CD4-positive, alpha-beta T cell treated with Interleukin-15 for 1 hour (primary cell): Measurements from ENCODE around the gene C1QTNF12.

Experiments
- DNase-seq: peaks from one replicate; pipeline ENCODE4 v3.0.0-alpha.2; 2020

C1QTNF12 gene

DNA sequence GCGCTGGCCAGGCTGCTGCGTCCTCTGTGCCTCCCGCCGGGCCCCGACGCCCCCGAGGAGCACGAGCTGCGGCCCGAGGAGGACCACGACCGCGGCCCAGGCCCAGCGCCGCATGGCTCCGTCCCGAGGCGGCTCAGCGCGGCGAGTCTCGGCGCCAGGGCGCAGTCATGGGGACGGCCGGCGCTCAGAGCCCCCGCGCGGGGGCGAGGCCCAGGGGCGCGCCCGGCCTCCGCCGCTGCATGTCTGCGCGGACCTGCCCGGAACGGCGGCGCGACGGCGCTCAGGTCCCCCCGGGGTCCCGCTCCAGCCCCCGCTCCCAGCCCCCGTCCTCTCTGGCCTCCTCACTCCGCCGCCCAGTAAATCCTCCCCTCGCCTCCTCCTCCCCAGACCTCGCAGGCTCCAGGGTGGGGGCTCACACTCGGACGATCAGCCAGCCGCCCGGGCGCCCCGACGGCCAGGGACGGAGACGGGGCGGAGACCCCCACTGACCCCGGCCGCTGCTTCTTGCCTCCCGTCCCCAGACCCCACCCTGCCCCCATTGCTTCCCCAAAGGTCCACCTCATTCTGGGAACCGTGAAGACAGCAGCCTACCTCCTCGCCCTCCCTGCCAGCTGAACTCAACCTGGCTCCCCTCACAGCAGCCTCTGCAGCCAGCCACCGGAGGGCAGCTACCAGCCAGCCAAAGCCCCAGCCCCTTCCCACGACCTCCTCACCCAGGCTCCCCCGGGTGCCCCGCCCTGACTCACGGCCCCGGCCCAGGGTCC is at the start of gene C1QTNF12:
Gene C1QTNF12, minus strand, starts transcription at position 146 of the 764 bp plus-strand sequence. Its CDS starts 32 bp downstream, at position 114.
- DNase-seq, result no peak

DNA sequence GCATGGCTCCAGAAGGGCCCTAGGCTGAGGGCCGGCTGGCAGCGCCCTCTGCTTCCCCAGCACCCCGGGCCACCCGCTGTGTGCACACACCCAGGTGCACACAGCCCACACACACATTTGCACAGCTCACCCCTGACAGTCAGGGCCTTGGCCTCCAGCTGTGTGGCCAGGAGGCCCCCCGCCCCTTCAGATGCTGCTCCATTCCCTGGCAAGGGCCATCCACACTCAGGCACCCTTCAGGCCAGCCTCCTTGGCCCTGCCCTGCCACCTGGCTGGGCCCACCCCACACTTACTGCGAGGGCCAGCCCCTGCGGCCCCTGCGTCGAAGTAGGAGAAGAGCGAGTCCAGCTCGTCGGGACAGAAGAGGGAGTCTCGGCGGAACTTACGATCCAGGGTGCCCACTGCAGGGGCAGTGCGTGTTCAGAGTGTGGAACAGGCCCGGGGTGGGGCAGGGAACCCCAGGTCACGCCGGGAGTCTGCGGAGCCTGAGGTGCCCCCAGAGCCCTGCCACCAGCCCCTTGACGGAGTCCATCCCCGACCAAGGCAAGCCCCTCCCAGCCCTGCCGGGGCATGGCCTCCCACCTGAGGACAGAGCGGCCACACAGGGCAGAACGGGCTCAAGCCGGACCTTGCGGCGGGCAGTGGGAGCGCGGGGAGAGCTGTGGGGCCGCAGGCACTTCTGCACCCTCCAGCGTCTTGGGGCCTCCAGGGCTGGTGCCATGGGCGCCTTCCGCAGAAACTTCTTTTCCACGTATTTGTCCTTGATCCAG is 48.8 kb upstream of the C1QTNF12 start:
- no peak for DNase-seq

DNA sequence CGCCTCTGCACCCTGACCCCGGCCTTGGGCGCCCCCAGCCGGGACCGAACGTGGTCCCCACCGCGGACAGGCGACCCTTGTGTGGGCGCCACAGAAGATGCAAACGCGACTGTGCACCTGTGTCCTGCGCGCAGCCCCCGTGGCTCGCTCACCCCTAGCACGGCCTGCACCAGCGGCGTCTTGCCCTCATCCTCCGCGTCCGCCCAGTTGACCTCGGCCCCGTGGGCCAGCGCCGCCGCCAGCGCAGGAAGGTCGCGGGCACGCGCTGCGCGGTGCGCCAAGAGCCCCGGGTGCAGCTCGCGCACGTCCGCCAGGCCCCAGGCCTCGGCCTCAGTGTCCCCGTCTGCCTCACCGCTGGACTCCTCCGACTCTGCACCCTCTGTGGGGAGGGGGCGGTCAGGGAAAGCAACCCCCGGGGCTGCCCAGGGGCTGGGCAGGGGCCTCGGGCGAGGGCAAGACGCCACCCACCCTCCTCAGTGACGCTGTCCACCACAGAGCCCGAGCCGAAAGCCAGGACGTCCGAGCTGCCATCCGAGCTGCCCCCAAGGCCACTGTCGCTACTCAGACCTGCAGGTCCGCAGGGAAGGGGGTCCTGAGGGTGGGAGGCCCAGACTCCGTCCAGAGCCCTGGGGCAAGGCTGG is 47.8 kb upstream of the C1QTNF12 start:
- DNase-seq, result no peak

GRCh38 chr1:1293263-1294249 is 47.0 kb upstream of the C1QTNF12 start:
- DNase-seq, result no peak

DNA sequence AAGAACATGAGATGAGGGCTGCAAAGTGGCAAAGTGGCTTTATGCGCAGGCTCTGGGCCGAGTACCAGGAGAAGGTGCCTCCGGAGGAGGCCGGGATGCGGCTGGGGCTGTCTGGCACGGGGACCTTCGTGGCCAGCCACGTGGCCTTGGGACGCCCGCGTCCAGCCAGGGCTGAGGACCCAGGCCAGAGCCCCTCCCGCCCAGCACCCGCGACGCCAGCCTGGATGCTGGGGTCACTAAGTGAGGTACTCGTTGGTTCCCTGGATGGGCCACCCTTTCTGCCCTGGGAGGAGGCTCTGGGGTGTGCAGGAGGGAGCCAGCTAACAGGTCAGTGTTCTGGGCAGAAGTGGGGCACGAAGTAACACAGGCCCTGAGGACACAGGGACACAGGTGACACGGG is 46.3 kb upstream of the C1QTNF12 start:
- DNase-seq, result no peak

- DNase-seq, result no peak
These were observed 45.9 kb upstream of the C1QTNF12 start for GRCh38 chr1:1292442-1292779.

DNA sequence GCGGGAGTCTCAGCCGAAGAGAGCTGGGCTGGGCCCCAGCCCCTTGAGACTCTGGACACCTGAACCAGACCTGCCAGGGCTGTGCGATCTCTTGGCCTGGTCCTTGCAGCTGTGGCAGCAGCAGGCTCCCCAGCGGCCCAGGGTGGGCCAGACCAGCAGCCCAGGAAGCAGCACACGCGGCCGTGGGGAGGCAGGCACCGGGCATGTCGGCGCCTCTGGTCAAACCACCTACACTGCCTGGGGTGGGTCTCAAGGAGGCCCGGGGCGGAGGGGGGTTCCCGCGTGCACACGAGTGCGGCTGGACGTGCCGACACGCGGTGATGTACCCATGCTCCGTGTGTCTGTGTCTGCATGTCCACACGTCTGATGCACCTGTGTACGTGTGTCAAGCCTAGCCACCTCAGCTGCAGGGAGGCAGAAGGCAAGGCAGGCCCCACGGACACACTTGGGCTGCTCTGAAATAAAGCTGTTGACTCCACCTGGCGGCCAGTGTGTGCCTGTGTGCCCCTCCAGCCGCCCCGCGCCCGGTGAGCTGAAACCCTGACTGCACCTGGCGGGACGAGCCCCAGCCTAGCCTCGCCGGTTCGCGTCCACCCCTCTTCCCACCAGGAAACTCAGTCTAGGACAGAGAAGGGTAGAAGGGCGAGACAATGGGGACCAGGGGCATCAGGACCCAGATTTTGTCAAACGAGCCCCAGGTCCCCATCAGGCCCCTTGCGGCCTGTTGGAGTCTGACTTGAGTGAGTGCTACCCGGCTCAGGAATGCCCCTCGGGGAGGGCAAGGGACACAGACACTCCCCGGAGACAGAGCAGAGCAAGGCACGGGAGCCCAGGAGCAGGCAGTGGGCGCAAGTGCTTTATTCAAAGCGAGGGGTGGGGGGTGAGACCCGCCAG is 45.3 kb upstream of the C1QTNF12 start:
- DNase-seq, result peak; percentile 59

- DNase-seq, result no peak
These were observed 44.6 kb upstream of the C1QTNF12 start for GRCh38 chr1:1291023-1291528.

GRCh38 chr1:1290238-1290731 is 43.8 kb upstream of the C1QTNF12 start:
- DNase-seq, result peak; percentile 51

- no peak for DNase-seq
These were observed 41.0 kb upstream of the C1QTNF12 start for GRCh38 chr1:1287288-1288110.

- no peak for DNase-seq
These were observed 40.1 kb upstream of the C1QTNF12 start for GRCh38 chr1:1286313-1287261.

- DNase-seq, result no peak
These were observed 39.2 kb upstream of the C1QTNF12 start for GRCh38 chr1:1285611-1286311.

GRCh38 chr1:1285102-1285571 is 38.6 kb upstream of the C1QTNF12 start:
- DNase-seq, result no peak

DNA sequence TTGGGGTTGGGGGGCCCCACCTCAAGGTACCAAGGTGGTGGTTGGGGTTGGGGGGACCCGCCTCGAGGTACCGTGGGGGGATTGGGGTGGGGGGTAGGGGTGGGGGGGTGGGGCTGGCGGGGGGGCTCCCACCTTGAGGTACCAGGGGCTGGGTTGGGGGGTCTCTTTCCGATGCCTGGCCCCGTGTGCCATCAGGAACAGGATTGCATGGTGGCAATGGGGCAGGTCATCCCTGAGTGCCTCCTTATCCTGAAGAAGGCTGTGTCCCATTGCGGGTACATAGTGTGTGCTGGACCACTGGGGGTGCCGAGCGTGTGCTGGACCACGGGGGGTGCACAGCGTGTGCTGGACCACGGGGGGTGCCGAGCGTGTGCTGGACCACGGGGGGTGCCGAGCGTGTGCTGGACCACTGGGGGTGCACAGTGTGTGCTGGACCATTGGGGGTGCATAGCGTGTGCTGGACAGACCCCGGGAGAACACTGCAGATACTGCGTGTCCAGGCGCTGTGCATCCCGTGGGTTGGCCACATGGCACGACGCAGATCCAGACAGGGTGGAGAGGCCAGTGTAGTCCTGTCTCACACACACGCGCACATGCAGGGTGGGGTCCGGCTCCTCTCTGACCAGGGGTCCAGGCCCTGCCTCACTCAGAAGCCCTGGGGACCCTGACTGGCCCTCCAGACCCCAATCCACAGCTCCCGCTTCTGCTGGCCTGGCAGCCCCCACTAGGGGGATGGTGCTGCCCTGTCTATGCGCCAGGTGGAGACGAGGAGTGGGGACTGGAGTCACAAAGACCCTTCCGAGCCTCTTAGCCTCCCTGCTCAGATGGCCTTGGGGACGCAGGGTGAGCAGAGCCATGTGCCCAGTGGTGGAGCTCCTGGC is 37.9 kb upstream of the C1QTNF12 start:
- DNase-seq, result no peak

- no peak for DNase-seq
These were observed 37.3 kb upstream of the C1QTNF12 start for GRCh38 chr1:1283821-1284220.

- no peak for DNase-seq
These were observed 36.5 kb upstream of the C1QTNF12 start for GRCh38 chr1:1282998-1283397.
